Peyer's patch (tissue), 4 donors: ENCODE results near the gene NCDN.

Source experiments
- POLR2A ChIP-seq, 2 donors: fragments of 450-650 bp; IDR thresholded peaks; one replicate each; pipeline ENCODE4 v1.5.1; 2017; ENCODE audit warnings: antibody characterized with exemption in 2 of 2, mild to moderate bottlenecking in 2 of 2, moderate library complexity in 2 of 2
- TF ChIP-seq, protein P1 (sequence below), 6 experiments: fragments of 450-650 bp in 4 of 6; fragments of 200-600 bp in 2 of 6; sonication (generic) in 1 of 6; IDR thresholded peaks; one replicate each; pipeline ENCODE4 v1.5.1; 2017 to 2019; ENCODE audit warnings: antibody characterized with exemption in 6 of 6, mild to moderate bottlenecking in 3 of 6, moderate library complexity in 1 of 6

DNA sequence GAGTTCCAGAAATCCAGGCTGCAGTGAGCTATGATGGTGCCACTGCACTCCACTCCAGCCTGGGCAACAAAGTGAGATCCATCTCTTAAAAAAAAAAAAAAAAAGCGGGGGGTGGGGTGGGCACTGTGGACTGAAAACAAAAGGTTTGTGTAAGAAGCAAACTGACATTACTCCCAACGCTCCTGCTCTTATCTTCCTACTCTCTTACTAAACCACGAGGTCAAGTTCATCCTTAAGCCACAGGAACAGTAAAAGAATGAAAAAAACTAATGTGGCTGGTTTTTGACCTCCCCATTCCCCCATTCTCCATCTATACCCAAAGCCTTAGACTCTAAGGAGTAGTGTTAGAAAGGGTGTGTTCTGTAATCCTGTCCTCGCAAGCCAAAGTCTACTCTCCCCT is 46.3 kb downstream of the NCDN start:
- TF ChIP-seq, protein P1, sequence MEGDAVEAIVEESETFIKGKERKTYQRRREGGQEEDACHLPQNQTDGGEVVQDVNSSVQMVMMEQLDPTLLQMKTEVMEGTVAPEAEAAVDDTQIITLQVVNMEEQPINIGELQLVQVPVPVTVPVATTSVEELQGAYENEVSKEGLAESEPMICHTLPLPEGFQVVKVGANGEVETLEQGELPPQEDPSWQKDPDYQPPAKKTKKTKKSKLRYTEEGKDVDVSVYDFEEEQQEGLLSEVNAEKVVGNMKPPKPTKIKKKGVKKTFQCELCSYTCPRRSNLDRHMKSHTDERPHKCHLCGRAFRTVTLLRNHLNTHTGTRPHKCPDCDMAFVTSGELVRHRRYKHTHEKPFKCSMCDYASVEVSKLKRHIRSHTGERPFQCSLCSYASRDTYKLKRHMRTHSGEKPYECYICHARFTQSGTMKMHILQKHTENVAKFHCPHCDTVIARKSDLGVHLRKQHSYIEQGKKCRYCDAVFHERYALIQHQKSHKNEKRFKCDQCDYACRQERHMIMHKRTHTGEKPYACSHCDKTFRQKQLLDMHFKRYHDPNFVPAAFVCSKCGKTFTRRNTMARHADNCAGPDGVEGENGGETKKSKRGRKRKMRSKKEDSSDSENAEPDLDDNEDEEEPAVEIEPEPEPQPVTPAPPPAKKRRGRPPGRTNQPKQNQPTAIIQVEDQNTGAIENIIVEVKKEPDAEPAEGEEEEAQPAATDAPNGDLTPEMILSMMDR (IDR thresholded peaks at IDR 0.05) = no peak
- no peak for TF ChIP-seq POLR2A (IDR thresholded peaks at IDR 0.05)
